Germinal center (tissue), 1 donor: ENCODE results near the gene MYO10.
"Not testable (repeated sequence)": the region's sequence is repeated elsewhere in the genome, so short reads cannot be mapped to it uniquely, and the experiment has no call there.

ENCODE experiments used
- DNase-seq: peaks from one replicate; pipeline ENCODE4 v3.0.0; 2012; ENCODE audit warnings: mixed read lengths, low spot score

MYO10 gene

DNA sequence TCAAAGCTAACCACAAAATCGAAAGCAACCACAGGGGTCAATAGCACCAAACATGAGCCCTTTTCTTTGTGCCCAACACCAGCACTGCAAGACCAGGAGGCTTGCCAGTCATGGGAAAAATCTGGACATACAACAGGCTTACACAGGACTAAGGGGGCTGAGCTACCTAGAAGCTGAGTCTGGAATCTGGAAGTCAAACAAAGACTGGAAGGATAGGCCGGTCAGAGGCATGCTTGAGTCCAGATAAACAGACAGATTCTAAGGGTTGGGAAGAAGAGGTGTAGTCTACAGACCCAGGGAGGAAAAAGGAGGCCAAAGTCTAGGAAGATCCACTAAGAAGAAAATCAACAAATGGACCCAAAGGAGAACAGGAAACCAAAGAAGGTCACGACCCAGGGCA is 73.3 kb downstream of the MYO10 start:
- no peak for DNase-seq

DNA sequence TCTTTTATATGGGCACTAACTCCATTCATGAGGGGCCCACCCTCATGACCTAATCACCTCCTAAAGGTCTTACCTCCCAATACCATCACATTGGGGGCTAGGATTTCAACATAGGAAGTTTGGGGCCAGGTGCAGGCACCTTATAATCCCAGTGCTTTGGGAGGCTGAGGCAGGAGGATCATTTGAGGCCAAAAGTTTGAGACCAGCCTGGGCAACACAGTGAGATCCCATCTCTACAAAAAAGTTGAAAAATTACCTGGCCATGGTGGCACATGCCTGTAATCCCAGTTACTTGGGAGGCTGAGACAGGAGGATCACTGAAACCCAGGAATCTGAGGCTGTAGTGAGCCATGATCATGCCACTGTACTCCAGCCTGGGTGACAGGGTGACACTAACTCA is 76.7 kb downstream of the MYO10 start:
- DNase-seq = no peak

DNA sequence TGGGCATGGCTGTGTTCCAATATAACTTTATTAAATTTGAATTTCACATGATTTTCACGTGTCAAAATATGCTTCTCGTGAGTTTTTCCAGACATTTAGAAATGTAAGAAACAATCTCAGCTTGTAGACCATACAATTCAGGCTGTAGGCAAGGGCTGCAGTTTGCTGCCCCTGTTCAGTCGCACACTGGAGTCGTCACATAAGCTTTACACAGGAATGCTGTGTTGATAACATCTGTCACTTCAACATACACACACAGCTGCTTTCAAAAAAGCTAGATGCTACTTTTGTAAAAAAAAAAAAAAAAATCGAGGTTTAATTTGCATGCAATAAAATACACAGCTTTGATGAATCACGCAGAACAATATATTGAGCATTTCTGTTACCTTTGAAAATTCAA is 77.9 kb downstream of the MYO10 start:
- DNase-seq = no peak

DNA sequence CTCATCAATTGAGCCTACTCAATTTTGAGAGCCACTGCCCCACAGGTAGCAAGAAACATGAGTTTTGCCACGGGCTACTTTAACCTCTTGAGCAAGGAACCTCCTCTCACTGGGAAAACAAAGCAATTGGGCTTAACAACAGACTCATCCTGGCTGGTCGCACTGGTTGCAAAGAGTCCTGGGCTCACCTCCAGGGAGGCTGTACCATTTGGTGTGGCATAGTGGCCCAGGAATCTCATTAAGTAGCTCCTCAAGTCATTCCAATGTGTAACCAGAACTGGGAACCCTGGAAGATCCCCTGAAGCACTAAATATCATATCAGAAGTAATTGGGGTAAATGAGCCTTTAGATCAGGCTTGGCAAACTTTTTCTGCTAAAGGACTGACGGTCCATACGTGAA is 78.5 kb downstream of the MYO10 start:
- DNase-seq = no peak

DNA sequence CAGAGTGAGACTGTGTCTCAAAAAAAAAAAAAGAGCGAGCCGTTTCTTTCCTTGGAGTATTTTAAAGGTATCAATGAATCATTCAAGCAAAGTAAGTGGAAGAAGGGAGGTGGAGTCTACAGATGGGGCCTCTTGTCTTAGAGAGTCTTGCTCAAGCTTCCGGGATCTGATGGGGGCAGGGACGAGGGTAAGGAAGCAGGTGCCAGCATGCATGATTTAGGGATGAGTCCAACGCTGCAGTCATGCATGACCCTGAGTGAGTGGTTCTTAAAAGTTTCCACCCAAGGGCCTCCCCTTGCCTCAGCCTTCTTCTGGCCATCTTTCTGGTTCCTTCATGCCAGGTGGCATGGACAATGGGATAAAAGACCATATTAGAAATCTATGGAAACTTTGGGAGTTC is 79.6 kb downstream of the MYO10 start:
- DNase-seq = no peak

DNA sequence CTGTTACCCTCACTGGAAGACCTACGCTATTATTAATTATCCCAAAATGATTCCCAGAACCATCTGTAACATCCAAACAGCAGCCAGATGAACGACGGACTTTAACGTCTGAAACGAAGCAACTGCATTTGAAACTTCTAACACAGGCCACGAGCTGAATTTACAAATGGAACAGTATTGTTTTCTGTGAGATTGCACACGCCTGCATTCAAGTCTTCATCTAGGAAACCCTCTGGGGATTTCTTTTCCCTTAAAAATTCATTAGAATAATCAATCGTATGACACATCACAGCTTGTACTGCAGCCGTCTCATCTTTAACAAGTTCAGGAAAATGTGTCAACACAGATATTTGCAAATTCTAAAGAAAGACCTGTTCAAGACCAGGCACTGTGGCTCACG is 80.2 kb downstream of the MYO10 start:
- DNase-seq = no peak

DNA sequence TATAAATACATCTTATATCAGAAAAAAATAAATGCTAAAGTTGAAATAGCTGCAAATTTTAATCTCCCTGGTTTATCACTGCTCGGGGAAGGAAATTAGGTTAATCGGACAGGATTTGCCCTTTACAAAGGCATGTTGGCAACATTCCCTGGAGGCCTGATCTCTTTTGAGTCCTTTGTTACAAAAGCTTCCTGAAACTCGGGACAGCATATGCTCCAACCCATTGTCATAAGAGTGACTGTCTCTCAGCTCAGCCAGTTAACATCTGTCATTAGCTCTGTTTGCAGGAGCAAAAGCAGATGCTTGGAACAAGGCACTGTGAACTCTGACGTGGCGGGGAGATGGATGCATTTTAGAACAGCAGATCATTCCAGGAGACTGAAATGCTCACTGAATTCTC is 80.6 kb downstream of the MYO10 start:
- no peak for DNase-seq

DNA sequence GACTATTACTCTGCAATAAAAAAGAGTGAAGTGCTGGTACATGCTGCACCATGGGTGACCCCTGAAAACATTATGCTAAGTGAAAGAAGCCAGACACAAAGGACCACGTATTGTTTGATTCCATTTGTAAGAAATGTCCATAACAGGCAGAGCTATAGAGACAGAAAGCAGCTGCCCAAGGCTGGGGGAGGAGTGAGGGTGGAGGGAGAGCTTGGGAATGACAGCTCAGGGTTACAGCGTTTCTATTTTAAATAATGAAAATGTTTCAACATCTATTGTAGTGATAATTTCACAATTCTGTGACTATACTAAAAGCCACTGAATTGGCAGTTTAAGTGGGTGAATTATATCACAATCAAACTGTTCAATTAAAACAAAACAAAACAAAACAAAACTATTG is 81.7 kb downstream of the MYO10 start:
- DNase-seq = no peak

DNA sequence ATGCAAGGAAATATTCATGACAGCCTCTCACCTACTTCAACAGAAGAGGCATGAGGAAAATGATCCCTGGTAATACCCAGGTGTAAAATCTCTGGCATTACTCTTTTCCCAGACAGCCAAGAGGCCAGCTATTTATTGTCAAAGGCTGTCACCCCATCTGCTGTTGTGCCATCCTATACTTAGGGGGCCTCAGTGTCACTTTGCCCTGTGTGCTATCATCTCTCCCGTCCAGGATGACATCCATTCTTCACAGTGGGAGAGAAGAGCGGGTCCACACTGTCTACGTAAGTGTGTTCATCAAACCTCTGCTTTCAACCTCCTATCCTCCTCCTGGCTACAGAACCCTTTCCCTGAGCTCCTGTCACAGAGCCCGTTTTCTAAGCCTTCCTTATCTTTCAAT is 82.6 kb downstream of the MYO10 start:
- no peak for DNase-seq

DNA sequence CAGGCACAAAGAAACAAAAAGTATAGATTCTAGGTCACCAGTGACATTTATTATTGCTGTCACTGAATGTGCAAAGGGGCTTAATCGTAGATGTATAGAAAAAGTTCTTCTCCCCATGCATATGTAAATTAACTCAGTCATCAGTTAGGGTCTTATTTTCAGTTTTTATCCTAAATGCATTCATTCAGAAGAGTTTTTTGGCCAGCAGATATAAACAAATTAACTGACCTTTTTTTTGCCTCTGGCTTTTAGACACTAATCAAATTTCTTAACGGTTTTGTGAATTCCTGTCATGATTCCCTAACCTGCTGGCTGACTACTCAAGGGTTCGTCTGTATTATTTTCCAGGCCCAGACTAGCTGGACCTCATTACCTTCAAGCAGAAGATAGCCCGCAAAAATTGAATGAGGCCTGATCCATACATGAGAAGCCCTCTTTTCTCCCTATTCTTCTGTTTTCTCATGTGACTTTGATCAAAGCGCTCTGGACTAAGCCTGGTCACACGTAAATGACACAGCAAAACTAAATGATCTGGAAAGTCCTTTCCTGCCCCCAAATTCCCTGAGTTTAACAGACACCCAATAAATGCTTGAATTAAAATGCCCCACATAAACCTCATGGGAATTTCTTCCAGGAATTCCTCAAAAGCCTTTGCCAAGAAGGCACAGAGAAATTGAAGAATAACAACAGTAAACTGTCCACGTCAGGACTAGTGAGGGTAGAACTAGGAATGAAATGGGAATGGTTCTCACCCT is 83.7 kb downstream of the MYO10 start:
- DNase-seq = no peak

DNA sequence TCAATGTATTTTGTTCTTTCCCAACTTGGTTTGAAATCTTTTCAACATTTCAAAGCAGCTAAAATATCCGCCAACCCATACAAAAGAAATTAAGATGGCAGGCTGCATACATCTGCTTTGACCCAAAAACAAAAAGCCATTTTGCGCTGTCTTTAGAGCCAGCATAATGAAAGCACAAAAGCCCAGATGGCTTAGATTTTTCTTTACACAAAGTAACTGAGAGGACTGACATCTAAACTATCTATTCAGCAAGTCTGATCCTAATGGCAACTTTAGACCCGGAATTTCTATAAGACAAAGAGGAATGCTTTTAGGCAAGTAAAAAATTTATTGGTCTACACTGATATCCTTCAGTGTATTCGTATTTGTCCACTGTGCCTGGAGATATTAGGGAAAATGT is 86.3 kb downstream of the MYO10 start:
- DNase-seq = no peak

DNA sequence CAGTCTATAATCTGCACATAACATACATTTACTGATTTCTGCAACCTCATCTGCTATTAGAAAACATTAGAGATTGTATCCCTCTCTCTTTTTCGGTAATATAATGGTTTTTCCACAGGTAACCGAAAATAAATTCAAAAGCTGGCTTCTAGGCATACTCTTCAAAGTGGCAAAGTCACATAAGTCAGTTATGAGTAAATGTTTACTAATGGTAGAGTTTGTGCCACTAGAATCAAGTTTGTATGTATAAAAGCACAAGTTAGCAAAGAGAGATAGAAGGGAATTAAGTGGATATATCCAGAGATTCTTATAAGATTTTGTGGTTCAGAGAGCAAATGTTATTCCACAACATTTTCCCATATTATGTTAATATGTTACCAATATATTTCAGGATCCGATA is 86.9 kb downstream of the MYO10 start:
- no peak for DNase-seq

DNA sequence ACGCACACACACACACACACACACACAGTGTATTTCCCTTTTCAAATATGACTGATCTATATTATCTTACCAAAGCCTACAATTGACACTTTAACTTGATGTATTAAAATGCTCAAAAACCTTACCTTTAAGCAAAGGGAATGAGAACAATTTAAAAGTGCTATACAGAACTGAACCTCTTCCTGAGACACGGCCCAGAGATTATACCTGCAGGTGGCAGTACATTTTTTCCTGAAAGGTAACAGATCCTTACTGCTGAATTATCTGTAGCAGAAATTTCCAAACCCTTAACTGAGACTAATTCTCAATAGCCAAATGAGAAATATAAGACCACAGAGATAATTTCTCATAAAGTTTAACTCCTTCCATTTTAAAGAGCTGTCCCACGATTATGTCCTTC is 91.1 kb downstream of the MYO10 start:
- DNase-seq = no peak

DNA sequence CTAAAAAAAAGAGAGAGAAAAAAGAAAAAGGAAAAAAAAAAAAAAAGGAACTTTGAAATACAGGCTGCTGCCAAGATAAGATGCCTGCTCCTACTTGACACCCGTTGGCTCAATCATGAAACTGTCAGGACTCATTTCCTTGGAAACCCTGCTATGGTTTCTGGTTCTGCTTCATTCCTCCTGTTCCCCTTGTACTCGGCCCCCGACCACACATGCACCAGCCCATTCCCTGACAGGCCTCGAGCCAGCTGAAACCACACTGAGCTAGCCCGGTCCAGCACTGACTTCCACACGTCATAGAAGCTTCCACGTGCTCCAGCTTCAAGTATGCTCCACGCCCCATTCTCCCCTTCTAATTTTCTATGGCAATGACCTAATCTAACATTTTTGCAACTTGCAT is 93.2 kb downstream of the MYO10 start:
- DNase-seq = no peak

DNA sequence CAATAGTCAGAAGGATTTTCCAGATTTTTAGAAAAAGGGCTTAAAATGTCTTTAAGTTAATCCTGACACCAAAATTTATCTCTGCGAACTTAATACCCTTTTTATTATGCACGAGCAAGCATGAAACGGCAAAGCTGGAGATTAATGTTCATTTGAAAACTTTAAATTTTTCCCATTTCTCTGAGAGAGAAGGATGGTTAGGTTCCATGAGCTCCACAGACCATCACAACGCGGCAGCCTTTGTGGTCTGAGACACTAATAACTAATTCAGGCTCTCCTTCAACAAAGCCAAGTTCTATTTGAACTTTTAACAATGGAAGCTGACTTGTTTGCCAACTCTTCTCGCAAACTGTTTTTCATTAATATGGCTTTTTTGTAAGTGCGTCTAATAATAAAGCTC is 94.7 kb downstream of the MYO10 start:
- DNase-seq = no peak

DNA sequence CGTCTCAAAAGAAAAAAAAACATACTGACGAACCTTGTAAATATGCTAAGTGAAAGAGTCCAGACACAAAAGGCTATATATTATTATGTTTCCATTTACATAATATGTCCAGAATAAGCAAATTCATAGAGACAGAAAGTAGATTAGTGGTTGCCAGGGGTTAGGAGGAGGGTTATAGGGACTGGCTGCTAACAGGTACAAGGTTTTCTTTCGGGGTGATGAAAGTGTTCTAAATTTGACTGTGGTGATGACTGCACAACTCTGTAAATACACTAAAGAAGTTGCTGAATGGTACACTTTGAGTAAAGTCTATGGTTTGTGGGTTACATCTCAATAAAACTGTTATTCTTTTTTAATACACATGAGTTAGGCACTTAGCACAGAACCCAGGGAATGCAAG is 98.8 kb downstream of the MYO10 start:
- DNase-seq = no peak

DNA sequence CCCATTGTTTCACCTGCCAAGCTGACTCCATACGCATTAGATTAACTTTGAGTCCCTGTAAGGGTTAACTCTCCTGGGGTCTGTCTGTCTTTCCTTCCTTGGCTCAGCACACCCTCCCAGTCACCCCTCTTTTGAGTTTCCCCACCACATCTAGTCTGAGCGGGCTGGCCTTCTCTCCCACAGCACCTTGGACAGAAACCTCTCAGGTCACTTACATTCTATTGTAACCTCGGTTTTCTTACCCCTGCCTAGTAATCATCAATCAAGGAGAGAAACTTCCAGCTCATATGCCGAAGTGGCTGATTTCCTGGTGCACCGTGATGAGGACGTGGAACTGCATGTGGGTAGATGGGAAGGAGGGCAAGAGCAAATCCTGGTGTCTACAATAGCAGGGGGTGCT is 102.1 kb downstream of the MYO10 start:
- no peak for DNase-seq

DNA sequence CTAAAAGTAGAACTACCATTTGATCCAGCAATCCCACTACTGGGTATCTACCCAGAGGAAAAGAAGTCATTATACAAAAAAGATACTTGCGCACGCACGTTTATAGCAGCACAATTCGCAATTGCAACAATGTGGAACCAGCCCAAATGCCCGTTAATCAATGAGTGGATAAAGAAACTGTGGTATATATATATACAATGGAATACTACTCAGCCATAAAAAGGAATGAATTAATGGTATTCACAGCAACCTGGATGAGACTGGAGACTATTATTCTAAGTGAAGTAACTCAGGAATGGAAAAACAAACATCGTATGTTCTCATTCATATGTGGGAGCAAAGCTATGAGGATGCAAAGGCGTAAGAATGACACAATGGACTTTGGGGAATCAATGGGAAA is 104.8 kb downstream of the MYO10 start:
- not testable (repeated sequence) for DNase-seq

DNA sequence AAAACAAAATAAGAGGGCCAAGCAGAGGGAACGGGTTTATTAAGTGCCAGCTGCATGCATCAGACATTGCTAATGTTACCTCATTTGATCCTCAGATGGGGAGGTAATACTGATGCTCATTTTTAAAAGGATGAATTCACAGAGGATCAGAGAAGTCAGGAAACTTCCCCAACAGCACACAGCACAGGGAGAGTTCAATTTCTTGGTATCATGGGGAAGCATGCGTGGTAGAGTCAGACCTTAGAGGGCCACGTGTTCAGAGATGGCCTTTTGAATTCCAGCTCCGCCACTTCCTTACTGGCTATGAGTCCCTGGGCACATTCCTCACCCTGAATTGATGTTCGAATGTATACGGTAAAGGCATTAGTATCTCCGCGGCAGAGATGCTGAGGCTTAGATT is 108.3 kb downstream of the MYO10 start:
- no peak for DNase-seq

DNA sequence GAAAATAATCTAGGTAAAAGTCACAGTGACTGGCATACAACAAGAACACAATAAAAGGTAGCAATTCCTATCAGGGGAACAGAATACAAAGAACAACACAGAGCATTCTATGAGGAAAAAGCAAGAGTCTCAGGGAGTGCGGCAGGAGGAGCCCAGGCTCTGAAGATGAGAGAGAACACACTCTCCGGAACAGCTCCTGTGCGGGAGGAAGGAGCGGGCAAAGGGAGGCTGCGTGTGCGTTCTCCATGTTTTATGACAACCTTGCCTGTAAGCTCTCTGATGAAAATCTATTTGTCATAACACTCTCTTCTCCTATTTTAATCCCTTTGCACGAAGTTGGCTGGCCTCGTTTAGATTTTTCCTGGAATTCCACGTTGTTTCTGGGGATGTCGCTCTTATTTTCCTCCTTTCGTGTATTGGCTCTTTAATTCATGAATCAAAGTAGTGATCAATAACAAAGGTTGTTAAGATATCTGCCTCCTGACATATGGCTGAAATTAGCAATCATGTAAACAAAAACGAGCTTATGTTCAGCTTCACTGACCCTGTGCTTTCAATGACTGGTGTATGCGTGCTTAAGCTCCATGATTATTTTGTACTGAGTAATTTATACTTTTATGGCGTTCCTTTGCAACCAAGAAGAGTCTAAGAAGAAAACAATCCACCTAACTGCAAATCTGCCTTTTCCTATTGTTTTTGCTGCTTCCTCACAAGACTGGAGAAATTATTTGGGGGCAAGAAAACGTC is 109.5 kb downstream of the MYO10 start:
- no peak for DNase-seq

DNA sequence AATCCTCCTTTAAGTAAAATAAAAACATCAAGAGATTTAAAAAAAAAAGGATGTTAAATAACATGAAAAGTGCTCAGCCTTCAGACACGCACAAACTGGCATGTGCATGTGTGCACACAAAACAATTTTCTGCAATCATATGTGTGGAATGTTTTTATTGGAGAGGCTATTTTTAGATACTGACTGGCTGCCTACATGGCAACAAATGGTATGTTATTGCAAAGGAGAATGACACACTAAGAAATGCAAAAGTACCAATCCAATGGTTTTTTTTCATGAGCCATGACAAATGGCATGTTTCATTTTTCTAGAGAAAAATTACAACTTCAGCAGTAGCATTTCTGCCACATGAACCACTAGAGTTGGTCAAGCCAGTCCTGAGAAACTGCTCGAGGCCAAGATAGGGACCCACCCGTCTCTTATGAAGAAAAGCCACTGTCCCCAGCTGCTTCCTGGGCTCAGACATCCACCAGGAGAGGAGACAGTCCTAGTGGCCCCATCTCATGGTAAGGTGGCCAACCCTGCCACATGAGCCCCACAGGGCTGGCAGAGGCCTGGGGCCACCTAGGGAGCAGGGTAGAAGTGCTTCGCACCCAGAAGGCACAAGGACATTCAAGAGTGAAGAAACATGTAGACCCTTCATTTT is 116.4 kb downstream of the MYO10 start:
- no peak for DNase-seq

DNA sequence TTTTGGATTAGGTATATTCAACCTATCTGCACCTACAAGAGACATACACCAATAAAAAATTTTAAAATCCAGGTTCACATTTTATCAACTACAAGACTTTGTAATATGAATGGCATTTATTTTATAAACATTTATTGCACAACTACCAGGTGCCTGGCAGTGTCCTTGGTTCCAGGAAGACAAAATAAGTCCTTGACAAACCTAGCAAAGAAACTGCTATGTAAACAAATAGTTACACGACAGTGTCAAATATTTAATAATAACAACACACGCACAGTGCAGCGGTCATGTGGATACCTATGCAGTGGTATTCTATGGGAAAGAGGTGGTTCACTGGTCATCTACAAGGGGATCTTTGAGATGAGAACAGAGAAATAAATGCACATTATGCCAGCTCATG is 120.7 kb downstream of the MYO10 start:
- DNase-seq = no peak

DNA sequence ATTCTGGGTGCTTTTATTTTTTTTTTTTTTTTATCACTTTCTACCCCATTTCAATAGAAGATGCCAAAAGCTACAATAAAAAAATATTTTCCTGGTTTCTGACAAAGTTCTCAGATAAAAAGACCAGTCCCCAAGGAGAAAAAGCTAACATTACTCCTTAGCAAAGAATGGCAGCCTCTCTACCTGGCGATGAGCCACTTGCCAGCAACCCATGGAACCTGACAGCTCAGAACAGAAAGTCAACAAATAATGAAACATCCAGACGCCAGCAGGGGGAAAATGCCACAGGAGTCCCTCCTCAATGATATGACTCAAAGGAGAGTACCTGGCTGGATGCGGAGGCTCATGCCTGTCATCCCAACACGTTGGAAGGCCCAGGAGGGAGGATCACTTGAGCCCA is 123.2 kb downstream of the MYO10 start:
- no peak for DNase-seq
